Body of pancreas (tissue), 4 donors: Measurements from ENCODE around the gene BDKRB2. TPM values are rescaled to one million over a fixed set of nuclear protein-coding genes. Genes with fewer than 3 reads are reported as not detected.
A peak's percentile ranks its signal among the peaks of the same experiment; 100 is the strongest.

Experiments
- ATAC-seq: fragments of 150-250 bp; one replicate; pipeline ENCODE4 v1.9.1; 2016
- DNase-seq, 4 donors: peaks; one replicate each; pipeline ENCODE4 v3.0.0-alpha.2; 2019
- H3K27ac ChIP-seq, 4 donors: fragments of 200-600 bp; sonication (generic); 1 replicate in 3 of 4; 2 replicates in 1 of 4; pipeline versions ENCODE4 v1.5.1 to v1.6.1; 2016 to 2019; ENCODE audit warnings: mild to moderate bottlenecking in 1 of 4, mixed read lengths in 1 of 4, moderate library complexity in 1 of 4
- H3K27me3 ChIP-seq, 2 donors: fragments of 200-600 bp; sonication (generic); one replicate each; pipeline ENCODE4 v1.6.0; 2016; ENCODE audit warnings: mild to moderate bottlenecking in 1 of 2
- H3K36me3 ChIP-seq, 2 donors: fragments of 200-600 bp; sonication (generic); replicated peaks in 1 of 2; 2 replicates each; pipeline ENCODE4 v1.5.1; 2016; ENCODE audit warnings: low read depth in 2 of 2; ENCODE audit not compliant: insufficient read depth in 1 of 2
- H3K4me1 ChIP-seq: fragments of 200-600 bp; sonication (generic); one replicate; pipeline ENCODE4 v1.6.0; 2016
- H3K4me3 ChIP-seq, 2 donors: fragments of 200-600 bp; sonication (generic); 1 replicate in 1 of 2; 2 replicates in 1 of 2; pipeline ENCODE4 v1.5.1; 2016 to 2019
- H3K9me3 ChIP-seq, 3 donors: fragments of 200-600 bp; sonication (generic); 1 replicate in 2 of 3; 2 replicates in 1 of 3; pipeline ENCODE4 v1.5.1; 2016
- POLR2A ChIP-seq, 3 donors: fragments of 450-650 bp; IDR thresholded peaks; one replicate each; pipeline ENCODE4 v1.6.1; 2016; ENCODE audit warnings: antibody characterized with exemption in 3 of 3, mild to moderate bottlenecking in 2 of 3
- WGBS, 2 donors: methylation state at CpG; one replicate each; pipeline ENCODE4 v1.1.5; 2017; 5-methylcytosine and 5-hydroxymethylcytosine counted together
- intact Hi-C: fragments of 100-400 bp; cut with DNase I; formaldehyde crosslinking; loops from one replicate; pipeline ENCODE4 v1.15.1; 2023
- total RNA-seq, 2 donors: library from RNA; depleted of rRNA; stranded (reverse); fragments of >200 nt; gene quantifications; one replicate each; pipeline ENCODE4 v1.1.0, GENCODE V29; 2016
- TF ChIP-seq, protein P1 (sequence below), 7 experiments: fragments of 450-650 bp in 4 of 7; fragments of 200-600 bp in 3 of 7; sonication (generic) in 3 of 7; IDR thresholded peaks; one replicate each; pipeline ENCODE4 v1.5.1; 2016 to 2019; ENCODE audit warnings: antibody characterized with exemption in 7 of 7

Gene BDKRB2
- total RNA-seq, 2 donors from 2014 or later: 9.6 to 11.4 TPM

DNA sequence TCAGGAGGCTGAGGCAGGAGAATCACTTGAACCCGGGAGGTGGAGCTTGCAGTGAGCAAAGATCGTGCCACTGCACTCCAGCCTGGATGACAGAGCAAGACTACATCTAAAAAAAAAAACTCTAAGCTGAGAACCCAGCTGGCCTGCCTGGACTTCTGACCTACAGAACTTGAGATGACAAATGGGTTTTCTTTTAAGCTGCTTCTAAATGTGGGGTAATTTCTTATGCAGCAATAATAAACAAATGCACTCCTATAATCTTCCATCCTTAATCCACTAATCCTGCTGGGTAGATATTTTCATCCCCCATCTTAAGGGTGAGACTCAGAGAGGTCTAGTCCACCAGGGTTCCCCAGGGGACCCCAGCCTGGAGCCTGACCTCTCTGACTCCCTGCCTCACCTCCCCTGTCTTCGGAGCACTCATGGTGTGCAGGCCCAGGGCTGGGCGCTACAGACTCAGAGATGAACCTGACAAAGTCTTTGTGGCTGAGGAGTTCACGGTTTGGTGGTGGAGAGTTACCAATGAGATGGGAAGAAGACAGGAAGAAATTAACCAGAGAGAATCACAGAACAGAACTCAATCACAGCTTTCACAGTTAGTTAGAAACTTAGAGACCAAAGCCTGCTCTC lies 39.7 kb upstream of the BDKRB2 start:
- DNase-seq (no peak), ATAC-seq (no peak)
- 82 to 87% methylated on average over 5 of the region's 5 CpGs for WGBS, 2 donors
- Histone ChIP-seq H3K4me1 (peaks cover 5% of the 10 kb centered on the region), H3K27me3 (no peaks in the 10 kb centered on the region), H3K36me3 (no peaks in the 10 kb centered on the region), H3K27ac (no peak overlapping the region), H3K9me3 (no peaks in the 10 kb centered on the region), H3K4me3 (no peak overlapping the region)
- no peak for TF ChIP-seq POLR2A (IDR thresholded peaks at IDR 0.05)
- TF ChIP-seq, protein P1, sequence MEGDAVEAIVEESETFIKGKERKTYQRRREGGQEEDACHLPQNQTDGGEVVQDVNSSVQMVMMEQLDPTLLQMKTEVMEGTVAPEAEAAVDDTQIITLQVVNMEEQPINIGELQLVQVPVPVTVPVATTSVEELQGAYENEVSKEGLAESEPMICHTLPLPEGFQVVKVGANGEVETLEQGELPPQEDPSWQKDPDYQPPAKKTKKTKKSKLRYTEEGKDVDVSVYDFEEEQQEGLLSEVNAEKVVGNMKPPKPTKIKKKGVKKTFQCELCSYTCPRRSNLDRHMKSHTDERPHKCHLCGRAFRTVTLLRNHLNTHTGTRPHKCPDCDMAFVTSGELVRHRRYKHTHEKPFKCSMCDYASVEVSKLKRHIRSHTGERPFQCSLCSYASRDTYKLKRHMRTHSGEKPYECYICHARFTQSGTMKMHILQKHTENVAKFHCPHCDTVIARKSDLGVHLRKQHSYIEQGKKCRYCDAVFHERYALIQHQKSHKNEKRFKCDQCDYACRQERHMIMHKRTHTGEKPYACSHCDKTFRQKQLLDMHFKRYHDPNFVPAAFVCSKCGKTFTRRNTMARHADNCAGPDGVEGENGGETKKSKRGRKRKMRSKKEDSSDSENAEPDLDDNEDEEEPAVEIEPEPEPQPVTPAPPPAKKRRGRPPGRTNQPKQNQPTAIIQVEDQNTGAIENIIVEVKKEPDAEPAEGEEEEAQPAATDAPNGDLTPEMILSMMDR (IDR thresholded peaks at IDR 0.05): no peak
- intact Hi-C loops: no loop called here

DNA sequence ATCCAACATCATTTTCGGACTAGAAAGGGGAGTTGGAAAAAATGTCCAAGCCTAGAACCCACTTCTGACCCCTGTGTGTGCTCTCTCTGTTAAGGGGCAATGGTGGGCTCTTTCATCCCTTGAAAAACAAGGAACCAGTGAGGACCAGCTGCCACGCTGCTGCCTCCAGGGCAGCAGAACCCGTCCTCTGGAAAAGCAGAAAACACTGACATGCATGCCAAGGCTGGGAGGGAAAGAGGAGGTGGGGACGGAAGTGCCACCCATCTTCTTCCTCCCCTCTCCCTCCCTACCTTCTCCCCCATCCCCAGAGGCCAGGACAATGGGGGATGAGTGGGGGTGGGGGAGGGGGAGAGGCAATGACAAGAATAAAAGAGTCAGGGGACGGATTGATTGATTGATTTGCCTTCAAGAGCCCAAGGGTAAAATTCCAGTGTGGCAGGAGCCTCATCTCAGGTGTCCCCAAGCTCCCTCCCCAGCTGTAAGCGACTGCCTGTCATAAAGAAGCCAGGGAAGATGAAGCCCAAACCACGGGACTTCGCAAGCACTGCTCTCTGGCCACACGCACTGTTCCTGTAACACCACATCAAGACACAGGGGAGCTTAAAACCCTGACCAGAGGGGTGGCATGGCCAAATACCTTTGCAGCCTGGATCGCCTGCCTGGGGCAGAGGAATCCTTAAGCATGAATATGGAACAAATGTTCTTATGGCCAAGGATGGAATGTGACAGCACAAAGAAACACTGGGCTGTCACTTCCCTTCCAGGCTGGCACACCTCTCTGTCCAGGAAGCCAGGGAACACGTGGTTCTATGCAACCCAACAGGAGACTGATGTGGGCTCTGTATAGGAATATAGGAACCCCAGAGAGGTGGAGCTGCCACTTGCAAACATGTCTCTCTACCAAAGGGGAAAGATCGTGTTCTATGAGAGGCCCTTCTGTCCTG lies 38.9 kb upstream of the BDKRB2 start:
- intact Hi-C loops: no loop called here
- TF ChIP-seq, protein P1 (IDR thresholded peaks at IDR 0.05): no peak
- no peak for TF ChIP-seq POLR2A (IDR thresholded peaks at IDR 0.05)
- 64% methylated on average over 12 of the region's 12 CpGs for WGBS, 2 donors
- no peak for DNase-seq
- H3K4me1 ChIP-seq: peaks cover under 1% of the 10 kb centered on the region
- ATAC-seq: peak; percentile 40
- H3K27ac ChIP-seq: no peak overlapping the region
- H3K27me3 ChIP-seq: no peaks in the 10 kb centered on the region
- H3K4me3 ChIP-seq: no peak overlapping the region
- H3K9me3 ChIP-seq: no peaks in the 10 kb centered on the region
- no peaks in the 10 kb centered on the region for H3K36me3 ChIP-seq

DNA sequence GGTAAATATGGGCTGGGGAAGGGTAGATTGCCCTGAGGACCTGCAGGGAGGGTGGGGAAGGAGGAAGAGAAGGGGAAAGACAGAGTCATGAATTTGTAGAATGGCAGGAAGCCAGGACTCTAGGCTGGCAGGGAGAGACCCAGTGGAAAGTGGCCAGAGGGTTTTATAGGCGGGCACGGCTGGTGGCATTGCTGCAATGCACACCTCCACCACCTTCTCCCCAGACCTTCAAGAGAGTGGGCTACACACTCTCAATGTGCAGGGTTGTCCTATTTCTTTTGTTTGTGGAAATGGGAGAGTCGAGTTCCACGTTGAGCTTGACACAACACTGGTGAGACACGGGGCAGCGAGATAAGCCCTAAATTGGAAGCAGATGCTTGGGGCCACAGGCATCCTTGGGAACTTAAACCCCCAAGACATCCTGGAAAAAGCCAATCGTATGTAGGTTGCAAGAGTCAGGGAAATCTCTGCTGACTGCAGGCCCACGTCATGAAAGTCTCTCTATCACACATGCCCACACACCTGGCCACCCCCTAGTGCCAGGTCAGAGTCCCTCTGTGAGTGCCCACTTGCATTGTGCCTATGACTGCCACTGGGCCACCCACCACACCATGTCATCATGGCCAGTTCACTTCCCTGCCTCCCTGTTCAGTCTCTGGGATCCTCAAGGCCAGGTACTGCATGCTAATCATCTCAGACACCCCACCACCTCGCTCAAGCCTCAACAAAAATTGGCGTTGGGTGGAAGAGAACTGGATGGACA lies 38.0 kb upstream of the BDKRB2 start:
- DNase-seq (no peak), ATAC-seq (no peak)
- WGBS, 2 donors: 77 to 86% methylated on average over 10 of the region's 10 CpGs
- Histone ChIP-seq H3K27me3 (no peaks in the 10 kb centered on the region), H3K27ac (no peak overlapping the region), H3K36me3 (no peaks in the 10 kb centered on the region), H3K9me3 (no peaks in the 10 kb centered on the region), H3K4me1 (no peaks in the 10 kb centered on the region), H3K4me3 (no peak overlapping the region)
- no peak for TF ChIP-seq POLR2A (IDR thresholded peaks at IDR 0.05)
- TF ChIP-seq, protein P1 (IDR thresholded peaks at IDR 0.05): no peak
- intact Hi-C loops: no loop called here

DNA sequence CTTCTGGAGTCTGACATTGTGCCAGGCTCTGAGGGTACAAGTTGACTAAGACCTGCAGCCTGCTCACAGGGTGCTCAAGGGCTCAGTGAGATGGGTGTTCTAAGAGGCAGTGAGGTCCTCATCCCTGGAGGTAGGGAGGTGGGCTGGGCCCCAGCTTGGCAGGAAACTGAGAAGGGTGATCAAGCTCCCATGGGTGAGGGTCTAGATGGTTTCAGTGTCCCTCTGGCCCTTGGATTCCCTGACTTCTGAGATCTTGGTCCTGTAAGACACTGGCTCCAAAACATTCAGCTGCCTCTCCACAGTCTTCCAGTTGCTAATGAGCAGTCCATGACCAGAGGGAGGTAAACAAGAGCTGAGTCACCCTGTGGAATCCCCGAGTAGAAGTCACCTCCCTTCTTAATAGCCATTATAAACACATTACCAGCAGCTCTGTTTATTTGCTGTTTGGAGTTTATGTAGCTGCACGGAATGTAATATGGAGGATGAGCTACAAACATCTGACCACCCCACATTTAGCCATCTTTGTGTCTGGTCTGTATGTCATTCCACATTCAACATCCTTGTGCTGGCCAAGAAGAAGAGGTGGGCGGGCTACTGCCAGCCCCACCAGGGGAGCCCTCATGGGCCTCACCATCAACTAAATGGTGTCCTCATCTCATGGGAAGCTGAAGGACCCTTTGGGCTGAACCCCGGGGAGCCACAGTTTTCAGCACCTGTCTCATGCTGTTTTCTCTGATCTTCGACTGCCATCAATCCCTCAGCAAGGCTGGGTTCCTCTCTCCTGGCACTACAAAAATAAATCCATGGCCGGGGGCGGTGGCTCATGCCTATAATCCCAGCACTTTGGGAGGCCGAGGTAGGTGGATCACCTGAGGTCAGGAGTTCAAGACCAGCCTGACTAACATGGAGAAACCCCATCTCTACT lies 37.2 kb upstream of the BDKRB2 start:
- ATAC-seq (no peak), DNase-seq (no peak)
- Histone ChIP-seq H3K9me3 (no peaks in the 10 kb centered on the region), H3K4me1 (no peaks in the 10 kb centered on the region), H3K4me3 (no peak overlapping the region), H3K27me3 (no peaks in the 10 kb centered on the region), H3K27ac (no peak overlapping the region), H3K36me3 (no peaks in the 10 kb centered on the region)
- no peak for TF ChIP-seq POLR2A (IDR thresholded peaks at IDR 0.05)
- TF ChIP-seq, protein P1 (IDR thresholded peaks at IDR 0.05): no peak
- intact Hi-C loops: no loop called here
- WGBS, 2 donors: 66 to 70% methylated on average over 8 of the region's 8 CpGs
